IMR-90 (cell line): ENCODE results near the gene AKAP5.

Experiments
- BHLHE40 ChIP-seq: fragments of 150-350 bp; IDR thresholded peaks from 2 replicates; pipeline ENCODE4 v1.6.1; 2016; ENCODE audit warnings: mild to moderate bottlenecking, low read depth, low read length
- CEBPB ChIP-seq: IDR thresholded peaks from 2 replicates; pipeline ENCODE4 v1.6.1; 2012; ENCODE audit warnings: low read depth, low read length, improper control_type of control experiment
- CHD1 ChIP-seq: IDR thresholded peaks from 2 replicates; pipeline ENCODE4 v1.6.1; 2012; ENCODE audit warnings: low read depth, low read length, improper control_type of control experiment
- CTCF ChIP-seq: conservative IDR thresholded peaks from 2 replicates; pipeline ENCODE4 v1.5.1; 2012; ENCODE audit warnings: mild to moderate bottlenecking, low read depth, low read length, improper control_type of control experiment
- FOS ChIP-seq: fragments of 150-350 bp; IDR thresholded peaks from 2 replicates; pipeline ENCODE4 v1.6.1; 2016; ENCODE audit warnings: low read depth, low read length
- MAFK ChIP-seq: IDR thresholded peaks from 2 replicates; pipeline ENCODE4 v1.6.1; 2012; ENCODE audit warnings: low read depth, low read length, improper control_type of control experiment
- MXI1 ChIP-seq: IDR thresholded peaks from 2 replicates; pipeline ENCODE4 v1.6.1; 2012; ENCODE audit warnings: low read depth, mild to moderate bottlenecking, low read length, moderate library complexity, borderline replicate concordance
- NFE2L2 ChIP-seq: fragments of 150-350 bp; IDR thresholded peaks from 2 replicates; pipeline ENCODE4 v1.6.1; 2016; ENCODE audit warnings: low read depth, mild to moderate bottlenecking, low read length
- POLR2A ChIP-seq: IDR thresholded peaks from 2 replicates; pipeline ENCODE4 v1.6.1; 2012; ENCODE audit warnings: mild to moderate bottlenecking, low read depth, low read length
- RAD21 ChIP-seq: IDR thresholded peaks from 2 replicates; pipeline ENCODE4 v1.6.1; 2012; ENCODE audit warnings: low read length, improper control_type of control experiment
- RFX5 ChIP-seq: IDR thresholded peaks from 2 replicates; pipeline ENCODE4 v1.8.0; 2012; ENCODE audit warnings: low read depth, mild to moderate bottlenecking, low read length, moderate library complexity
- SMC3 ChIP-seq: fragments of 150-350 bp; IDR thresholded peaks from 2 replicates; pipeline ENCODE4 v1.6.1; 2016; ENCODE audit warnings: low read depth, mild to moderate bottlenecking, antibody characterized with exemption, low read length, moderate library complexity
- TF ChIP-seq, protein P1 (sequence below): fragments of 150-350 bp; IDR thresholded peaks from 2 replicates; pipeline ENCODE4 v1.6.1; 2017; ENCODE audit warnings: mild to moderate bottlenecking, antibody characterized with exemption, low read length, low read depth
- TF ChIP-seq, protein P2 (sequence below): fragments of 150-350 bp; IDR thresholded peaks from 2 replicates; pipeline ENCODE4 v1.6.1; 2016; ENCODE audit warnings: low read depth, mild to moderate bottlenecking, low read length, moderate library complexity, borderline replicate concordance

GRCh38 chr14:64513271-64513670 is 48.0 kb downstream of the AKAP5 start:
- TF ChIP-seq POLR2A: no peak
- no peak for TF ChIP-seq CTCF
- TF ChIP-seq SMC3: no peak
- TF ChIP-seq, protein P1, sequence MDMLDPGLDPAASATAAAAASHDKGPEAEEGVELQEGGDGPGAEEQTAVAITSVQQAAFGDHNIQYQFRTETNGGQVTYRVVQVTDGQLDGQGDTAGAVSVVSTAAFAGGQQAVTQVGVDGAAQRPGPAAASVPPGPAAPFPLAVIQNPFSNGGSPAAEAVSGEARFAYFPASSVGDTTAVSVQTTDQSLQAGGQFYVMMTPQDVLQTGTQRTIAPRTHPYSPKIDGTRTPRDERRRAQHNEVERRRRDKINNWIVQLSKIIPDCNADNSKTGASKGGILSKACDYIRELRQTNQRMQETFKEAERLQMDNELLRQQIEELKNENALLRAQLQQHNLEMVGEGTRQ: no peak
- no peak for TF ChIP-seq MAFK
- TF ChIP-seq FOS: no peak
- no peak for TF ChIP-seq CEBPB
- no peak for TF ChIP-seq RAD21
- TF ChIP-seq MXI1: no peak
- TF ChIP-seq RFX5: no peak
- TF ChIP-seq, protein P2, sequence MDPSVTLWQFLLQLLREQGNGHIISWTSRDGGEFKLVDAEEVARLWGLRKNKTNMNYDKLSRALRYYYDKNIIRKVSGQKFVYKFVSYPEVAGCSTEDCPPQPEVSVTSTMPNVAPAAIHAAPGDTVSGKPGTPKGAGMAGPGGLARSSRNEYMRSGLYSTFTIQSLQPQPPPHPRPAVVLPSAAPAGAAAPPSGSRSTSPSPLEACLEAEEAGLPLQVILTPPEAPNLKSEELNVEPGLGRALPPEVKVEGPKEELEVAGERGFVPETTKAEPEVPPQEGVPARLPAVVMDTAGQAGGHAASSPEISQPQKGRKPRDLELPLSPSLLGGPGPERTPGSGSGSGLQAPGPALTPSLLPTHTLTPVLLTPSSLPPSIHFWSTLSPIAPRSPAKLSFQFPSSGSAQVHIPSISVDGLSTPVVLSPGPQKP: no peak
- no peak for TF ChIP-seq NFE2L2
- no peak for TF ChIP-seq BHLHE40
- no peak for TF ChIP-seq CHD1
